Osteoblast (primary cell): Measurements from ENCODE around the gene HSPA9. TPM values are rescaled to one million over a fixed set of nuclear protein-coding genes. Genes with fewer than 3 reads are reported as not detected.

Source experiments
- DNase-seq: peaks from one replicate; pipeline ENCODE4 v3.0.0; 2011; ENCODE audit warnings: low spot score, mixed read lengths; ENCODE audit not compliant: insufficient read length; ENCODE audit errors: missing footprints
- H2AFZ ChIP-seq: 2 replicates; pipeline ENCODE4 v1.6.0; 2011; ENCODE audit warnings: mild to moderate bottlenecking, low read length
- H3K27ac ChIP-seq: 2 replicates; pipeline ENCODE4 v1.5.1; 2011; ENCODE audit warnings: mild to moderate bottlenecking, low read depth, low read length, moderate library complexity
- H3K27me3 ChIP-seq: 2 replicates; pipeline ENCODE4 v1.6.0; 2012; ENCODE audit warnings: mild to moderate bottlenecking, control low read depth, inconsistent platforms, low read length, moderate library complexity; ENCODE audit not compliant: insufficient read depth
- H3K36me3 ChIP-seq: 2 replicates; pipeline ENCODE4 v1.5.1; 2011; ENCODE audit warnings: mild to moderate bottlenecking, low read length, control low read depth, moderate library complexity; ENCODE audit not compliant: insufficient read depth
- H3K4me1 ChIP-seq: 2 replicates; pipeline ENCODE4 v1.5.1; 2011; ENCODE audit warnings: mild to moderate bottlenecking, low read length, control low read depth, moderate library complexity; ENCODE audit not compliant: insufficient read depth
- H3K4me2 ChIP-seq: 2 replicates; pipeline ENCODE4 v1.6.0; 2011; ENCODE audit warnings: mild to moderate bottlenecking, low read length; ENCODE audit not compliant: insufficient read depth
- H3K4me3 ChIP-seq: fragments of 200-600 bp; sonication (generic); 3 replicates; pipeline ENCODE4 v1.5.1; 2012; ENCODE audit warnings: mild to moderate bottlenecking, low read length, inconsistent platforms; ENCODE audit not compliant: insufficient read depth
- H3K79me2 ChIP-seq: 2 replicates; pipeline ENCODE4 v1.6.0; 2012; ENCODE audit warnings: mild to moderate bottlenecking, low read length, control low read depth, inconsistent platforms; ENCODE audit not compliant: insufficient read depth
- H3K9me3 ChIP-seq: 2 replicates; pipeline ENCODE4 v1.5.1; 2011; ENCODE audit warnings: low read depth, low read length, control low read depth
- H4K20me1 ChIP-seq: 2 replicates; pipeline ENCODE4 v1.6.0; 2012; ENCODE audit warnings: mild to moderate bottlenecking, low read length, control low read depth; ENCODE audit not compliant: insufficient read depth
- CTCF ChIP-seq: IDR thresholded peaks from 2 replicates; pipeline ENCODE4 v1.5.1; 2011; ENCODE audit warnings: mild to moderate bottlenecking, low read depth, low read length, moderate library complexity; ENCODE audit errors: extremely low read depth
- total RNA-seq: library from RNA; depleted of rRNA; stranded (reverse); fragments of >200 nt; gene quantifications from 2 replicates; pipeline ENCODE4 v1.2.3, GENCODE V29; 2012

The HSPA9 gene
- total RNA-seq, 1 donor = 624 TPM

GRCh38 chr5:138543730-138544104 lies 31.5 kb downstream of the HSPA9 start:
- DNase-seq = peak; percentile 91
- H4K20me1 ChIP-seq = peaks cover 42% of the 10 kb centered on the region
- H3K79me2 ChIP-seq = peaks cover 96% of the 10 kb centered on the region
- H3K4me3 ChIP-seq = peak overlapping the region; percentile 77
- H2AFZ ChIP-seq = peak overlapping the region; percentile 87
- H3K27me3 ChIP-seq = no peaks in the 10 kb centered on the region
- peaks cover 40% of the 10 kb centered on the region for H3K4me1 ChIP-seq
- H3K9me3 ChIP-seq = no peaks in the 10 kb centered on the region
- peak overlapping the region; percentile 100 for H3K27ac ChIP-seq
- no peak for TF ChIP-seq CTCF
- peaks cover 12% of the 10 kb centered on the region for H3K36me3 ChIP-seq
- H3K4me2 ChIP-seq = peak overlapping the region; percentile 90

- Histone ChIP-seq H3K4me2 (peak within 1 kb of the TSS; percentile 98), H3K4me1 (peaks cover 40% of the 10 kb centered on the region), H3K27ac (peak within 1 kb of the TSS; percentile 100), H4K20me1 (peaks cover 44% of the 10 kb centered on the region), H3K79me2 (peaks cover 96% of the 10 kb centered on the region), H3K4me3 (peak within 1 kb of the TSS; percentile 77), H3K36me3 (peaks cover 18% of the 10 kb centered on the region), H3K27me3 (no peaks in the 10 kb centered on the region), H3K9me3 (no peaks in the 10 kb centered on the region), H2AFZ (peak within 1 kb of the TSS; percentile 87)
- DNase-seq = peak; percentile 98
- TF ChIP-seq CTCF = no peak
Measured at GRCh38 chr5:138542956-138543729, 32.1 kb downstream of the HSPA9 start, which contains the start of gene ETF1. TSS of gene ETF1 (minus strand) at chr5:138543236. CDS start at chr5:138542918, 318 bp downstream.

GRCh38 chr5:138542180-138542955 lies 32.8 kb downstream of the HSPA9 start:
- Histone ChIP-seq H3K27me3 (no peaks in the 10 kb centered on the region), H3K79me2 (peaks cover 90% of the 10 kb centered on the region), H3K9me3 (no peaks in the 10 kb centered on the region), H2AFZ (no peak overlapping the region), H4K20me1 (peaks cover 44% of the 10 kb centered on the region), H3K4me3 (peak overlapping the region; percentile 77), H3K36me3 (peaks cover 18% of the 10 kb centered on the region), H3K4me1 (peaks cover 40% of the 10 kb centered on the region), H3K4me2 (peak overlapping the region; percentile 98), H3K27ac (peak overlapping the region; percentile 100)
- peak; percentile 71 for DNase-seq
- no peak for TF ChIP-seq CTCF
